GM18951 (cell line): ENCODE data around the gene GALNT15.

Source experiments
- POLR2A ChIP-seq: IDR thresholded peaks from 4 replicates; pipeline ENCODE4 v1.6.1; 2011; ENCODE audit warnings: mild to moderate bottlenecking; ENCODE audit not compliant: insufficient read length, insufficient read depth; ENCODE audit errors: extremely low read depth
- in situ Hi-C: fragments of 300-500 bp; cut with MboI; formaldehyde crosslinking; loops from one replicate; pipeline ENCODE4 v1.12.0; 2022; ENCODE audit warnings: low sequenced_read_pairs, mixed read lengths, inconsistent platforms; ENCODE audit not compliant: unreplicated experiment

GALNT15 gene

GRCh38 chr3:16174976-16175901 is 759 bp downstream of the GALNT15 start:
- no peak for TF ChIP-seq POLR2A
- in situ Hi-C loops: no loop called here

GRCh38 chr3:16176391-16177030 is 2.0 kb downstream of the GALNT15 start:
- in situ Hi-C loops: no loop called here
- no peak for TF ChIP-seq POLR2A

- no peak for TF ChIP-seq POLR2A
- in situ Hi-C loops: no loop called here
Measured at GRCh38 chr3:16177382-16177781, 2.9 kb downstream of the GALNT15 start.

- no peak for TF ChIP-seq POLR2A
- in situ Hi-C loops: no loop called here
Measured at GRCh38 chr3:16177962-16178627, 3.6 kb downstream of the GALNT15 start.

- in situ Hi-C loops: no loop called here
- no peak for TF ChIP-seq POLR2A
Measured at GRCh38 chr3:16178628-16178988, 4.1 kb downstream of the GALNT15 start.

- in situ Hi-C loops: no loop called here
Measured at GRCh38 chr3:16179261-16179660, 4.8 kb downstream of the GALNT15 start.

GRCh38 chr3:16179771-16180736 is 5.6 kb downstream of the GALNT15 start:
- TF ChIP-seq POLR2A: no peak
- in situ Hi-C loops: no loop called here

More at GRCh38 chr3:16179261-16179660, 4.8 kb downstream of the GALNT15 start:
- no peak for TF ChIP-seq POLR2A

GRCh38 chr3:16180737-16181134 is 6.3 kb downstream of the GALNT15 start:
- in situ Hi-C loops: no loop called here
- TF ChIP-seq POLR2A: no peak

- no peak for TF ChIP-seq POLR2A
- in situ Hi-C loops: no loop called here
Measured at GRCh38 chr3:16181361-16181760, 6.9 kb downstream of the GALNT15 start.

GRCh38 chr3:16182183-16182582 is 7.7 kb downstream of the GALNT15 start:
- no peak for TF ChIP-seq POLR2A
- in situ Hi-C loops: no loop called here

GRCh38 chr3:16182612-16183011 is 8.1 kb downstream of the GALNT15 start:
- in situ Hi-C loops: no loop called here
- TF ChIP-seq POLR2A: no peak

GRCh38 chr3:16183082-16183481 is 8.6 kb downstream of the GALNT15 start:
- TF ChIP-seq POLR2A: no peak
- in situ Hi-C loops: no loop called here
